ENCODE measurements around the gene FCHSD2. TPM values are rescaled to one million over a fixed set of nuclear protein-coding genes. Genes with fewer than 3 reads are reported as not detected.
"Not testable (repeated sequence)": the region's sequence is repeated elsewhere in the genome, so short reads cannot be mapped to it uniquely, and the experiment has no call there.

Gene FCHSD2
- total RNA-seq, 1 donor from 2014 or later = 10.0 TPM

DNA sequence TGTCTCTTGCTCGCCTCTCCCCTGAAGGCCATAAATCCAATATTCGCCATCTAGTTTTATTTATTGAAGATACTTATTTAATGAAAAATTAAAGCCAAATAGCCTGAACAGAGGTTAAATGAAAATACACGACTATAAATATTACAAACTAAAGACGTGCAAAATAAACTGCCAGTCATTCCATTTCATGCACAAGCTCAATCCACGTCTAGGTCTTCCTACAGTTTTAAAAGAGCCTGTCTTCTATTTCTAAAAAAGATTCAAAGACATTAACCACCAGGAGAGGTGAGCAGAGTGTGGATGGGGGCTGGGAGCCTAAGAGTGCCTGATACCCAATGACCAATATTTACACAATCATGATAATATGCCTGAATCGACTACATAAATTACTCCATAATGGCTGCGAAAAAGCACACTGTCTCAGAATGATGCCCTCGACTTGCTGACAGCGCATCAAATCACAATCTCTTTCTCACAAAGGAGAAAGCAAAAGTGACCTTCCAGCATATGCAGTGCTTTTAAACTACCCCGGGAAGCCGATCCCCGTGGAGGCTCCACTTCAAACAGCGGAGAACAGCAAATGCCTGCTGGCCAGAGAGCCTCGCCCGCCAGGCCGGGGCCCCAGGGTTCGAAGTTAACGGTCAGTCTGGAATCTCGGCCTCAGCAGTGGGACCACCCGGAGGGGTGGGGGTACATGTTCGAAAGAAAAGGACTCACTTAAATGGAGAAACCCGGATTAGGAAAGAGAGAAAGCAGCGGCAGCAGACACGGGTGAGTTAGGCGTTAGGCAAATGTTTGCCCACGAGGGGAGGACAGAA is 1.7 kb downstream of the FCHSD2 start:
- Histone ChIP-seq H3K27me3 (ENCODE audit: control insufficient read depth, insufficient read depth, low read length) (no peaks in the 10 kb centered on the region), H3K36me3 (ENCODE audit: control insufficient read depth, insufficient read depth, low read length) (no peaks in the 10 kb centered on the region), H3K4me3 (ENCODE audit: low read depth, low read length) (peak overlapping the region; percentile 92)
- no peak for FAIRE-seq
- DNase-seq (ENCODE audit: low read depth) = peak; percentile 53
- no peak for TF ChIP-seq CTCF (IDR thresholded peaks at IDR 0.05; ENCODE audit: insufficient read depth, low read length, severe bottlenecking)

DNA sequence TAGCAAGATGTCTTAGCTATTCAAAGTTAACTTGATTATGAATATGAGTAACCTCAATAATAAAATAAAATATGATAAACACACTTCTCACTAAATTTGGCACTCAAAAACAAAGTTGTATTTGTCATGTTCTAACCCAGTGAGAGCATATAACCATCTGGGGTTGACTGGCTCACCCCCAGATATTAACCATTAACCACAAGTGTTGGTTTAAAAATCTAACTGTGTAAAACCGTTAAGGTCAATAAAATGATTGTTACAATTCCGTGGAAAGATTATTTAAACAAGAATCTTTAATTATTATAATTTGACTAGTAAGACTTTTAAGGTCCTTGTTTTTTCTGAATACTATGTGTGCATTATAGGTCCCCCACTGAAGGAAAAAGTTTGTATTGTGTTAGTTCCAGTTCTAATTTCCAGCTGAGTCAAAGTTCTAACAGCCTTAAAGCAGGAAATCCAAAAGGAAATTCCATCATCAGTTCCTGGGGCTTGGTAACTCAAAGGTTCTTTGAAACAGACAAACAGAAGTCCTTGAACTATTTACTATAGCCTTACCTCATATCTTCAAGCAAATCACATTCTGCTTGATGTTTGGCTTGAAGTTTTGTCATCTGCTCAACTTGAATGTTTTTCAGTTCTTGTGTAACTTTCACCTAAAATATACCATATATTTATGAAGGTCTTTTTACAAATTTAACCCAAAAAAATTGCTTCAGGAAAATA is 2.5 kb downstream of the FCHSD2 start:
- peak; percentile 44 for DNase-seq (ENCODE audit: low read depth)
- Histone ChIP-seq H3K4me3 (ENCODE audit: low read depth, low read length) (no peak overlapping the region), H3K36me3 (ENCODE audit: control insufficient read depth, insufficient read depth, low read length) (no peaks in the 10 kb centered on the region), H3K27me3 (ENCODE audit: control insufficient read depth, insufficient read depth, low read length) (no peaks in the 10 kb centered on the region)
- TF ChIP-seq CTCF (IDR thresholded peaks at IDR 0.05; ENCODE audit: insufficient read depth, low read length, severe bottlenecking) = no peak
- no peak for FAIRE-seq

- Histone ChIP-seq H3K27me3 (ENCODE audit: control insufficient read depth, insufficient read depth, low read length) (no peaks in the 10 kb centered on the region), H3K36me3 (ENCODE audit: control insufficient read depth, insufficient read depth, low read length) (no peaks in the 10 kb centered on the region), H3K4me3 (ENCODE audit: low read depth, low read length) (no peak overlapping the region)
- DNase-seq (ENCODE audit: low read depth) (no peak), FAIRE-seq (no peak)
- no peak for TF ChIP-seq CTCF (IDR thresholded peaks at IDR 0.05; ENCODE audit: insufficient read depth, low read length, severe bottlenecking)
Observed at GRCh38 chr11:73137944-73138274, 4.2 kb downstream of the FCHSD2 start.

- DNase-seq (ENCODE audit: low read depth) (no peak), FAIRE-seq (no peak)
- H3K27me3 ChIP-seq (ENCODE audit: control insufficient read depth, insufficient read depth, low read length) = no peaks in the 10 kb centered on the region
- no peak for TF ChIP-seq CTCF (IDR thresholded peaks at IDR 0.05; ENCODE audit: insufficient read depth, low read length, severe bottlenecking)
- H3K4me3 ChIP-seq (ENCODE audit: low read depth, low read length) = no peak overlapping the region
- no peaks in the 10 kb centered on the region for H3K36me3 ChIP-seq (ENCODE audit: control insufficient read depth, insufficient read depth, low read length)
Observed at GRCh38 chr11:73137262-73137943, 4.7 kb downstream of the FCHSD2 start.

GRCh38 chr11:73136722-73137121 is 5.4 kb downstream of the FCHSD2 start:
- FAIRE-seq; H3K36me3 ChIP-seq (ENCODE audit: control insufficient read depth, insufficient read depth, low read length); H3K27me3 ChIP-seq (ENCODE audit: control insufficient read depth, insufficient read depth, low read length); DNase-seq (ENCODE audit: low read depth); H3K4me3 ChIP-seq (ENCODE audit: low read depth, low read length): not testable (repeated sequence)

All from bronchial epithelial cell (primary cell).